ENCODE results near the gene PRAME. TPM values are rescaled to one million over a fixed set of nuclear protein-coding genes. Genes with fewer than 3 reads are reported as not detected.
A peak's percentile ranks its signal among the peaks of the same experiment; 100 is the strongest.

PRAME gene
- total and polyA plus RNA-seq, 2 of the 13 experiments (the other 11 are each of a cell fraction or from before 2014, with no cell fraction given), result 0.11 to 0.83 TPM

GRCh38 chr22:22553141-22553540 lies 5.9 kb downstream of the PRAME start:
- Histone ChIP-seq H3K79me2 (ENCODE audit: insufficient read depth, low read length) (no peaks in the 10 kb centered on the region), H3K27me3 (ENCODE audit: control insufficient read depth in 1 of 2, insufficient read depth in 2 of 2, low read length in 2 of 2) (peaks cover 1 to 5% of the 10 kb centered on the region in 2 experiments; a peak in 2 of 5 replicates), H2AFZ (ENCODE audit: low read length) (no peak overlapping the region), H3K4me1 (ENCODE audit: insufficient read depth, low read length) (no peaks in the 10 kb centered on the region), H3K27ac (ENCODE audit: extremely low read length, insufficient read depth, low read length) (no peak overlapping the region), H3K4me2 (ENCODE audit: low read depth, low read length) (no peak overlapping the region), H3K36me3 (replicated peaks in 1 of 2; ENCODE audit: control insufficient read depth in 1 of 2, insufficient read depth in 2 of 2, low read length in 2 of 2) (no peaks in the 10 kb centered on the region), H3K4me3 (replicated peaks in 1 of 3; ENCODE audit: insufficient read depth in 1 of 3, low read depth in 2 of 3, low read length in 3 of 3) (no peak overlapping the region), H3K9me3 (ENCODE audit: low read length) (no peaks in the 10 kb centered on the region), H4K20me1 (ENCODE audit: insufficient read depth, low read length) (no peaks in the 10 kb centered on the region), H3K9ac (ENCODE audit: insufficient read depth, low read depth, low read length) (no peak overlapping the region)
- POLR2A ChIA-PET, result no interaction called here
- no peak for FAIRE-seq
- TF ChIP-seq KLF6 (CRISPR knock-in tag; IDR thresholded peaks at IDR 0.05) (no peak), HMG20B (CRISPR knock-in tag; conservative IDR thresholded peaks at IDR 0.05) (no peak), ZSCAN12 (CRISPR knock-in tag; IDR thresholded peaks at IDR 0.05) (no peak), BCL6 (CRISPR knock-in tag; IDR thresholded peaks at IDR 0.05) (no peak), ZNF768 (CRISPR knock-in tag; IDR thresholded peaks at IDR 0.05) (no peak), ATF7 (IDR thresholded peaks at IDR 0.05) (peak; percentile 25; the same call in 1 of the 2 replicates), ATF7 (CRISPR knock-in tag; IDR thresholded peaks at IDR 0.05) (no peak)
- BruUV-seq (replicated peaks), result no TSS peak
- CTCF ChIA-PET (ENCODE audit: low intra/inter-chr PET ratio, low total read pairs), result interaction anchor here (1.5 kb wide), 1 partner anchor 89 kb away, joined by 14 read pairs; no protein-coding TSS in a partner anchor
- DNase-seq (ENCODE audit: low spot score), result no peak
- ATAC-seq, result no peak
- intact Hi-C loops (cut with micrococcal nuclease; ENCODE audit: unreplicated experiment) (no loop called here), in situ Hi-C loops (cut with HindIII; ENCODE audit: extremely low pct_ligation_motif_present, low pct_unique_long_range_greater_than_20kb) (loop anchor here (5.0 kb wide), 1 partner anchor 91 kb away; no protein-coding TSS in a partner anchor)
- 3% methylated on average over 1 of the region's 1 CpG for WGBS (ENCODE audit: low lambda C conversion rate)

- H3K27ac ChIP-seq (ENCODE audit: extremely low read length, insufficient read depth, low read length), result no peak overlapping the region
- DNase-seq (ENCODE audit: low spot score), result peak; percentile 44
- in situ Hi-C loops (cut with HindIII; ENCODE audit: extremely low pct_ligation_motif_present, low pct_unique_long_range_greater_than_20kb) (loop anchor here (5.0 kb wide), 1 partner anchor 90 kb away; no protein-coding TSS in a partner anchor), intact Hi-C loops (cut with micrococcal nuclease; ENCODE audit: unreplicated experiment) (loop anchor here (1.0 kb wide), 2 partner anchors 88 to 121 kb away; no protein-coding TSS in a partner anchor)
- no peaks in the 10 kb centered on the region for H3K36me3 ChIP-seq (replicated peaks in 1 of 2; ENCODE audit: control insufficient read depth in 1 of 2, insufficient read depth in 2 of 2, low read length in 2 of 2)
- H3K79me2 ChIP-seq (ENCODE audit: insufficient read depth, low read length), result no peaks in the 10 kb centered on the region
- no peaks in the 10 kb centered on the region for H4K20me1 ChIP-seq (ENCODE audit: insufficient read depth, low read length)
- no peak overlapping the region for H3K4me2 ChIP-seq (ENCODE audit: low read depth, low read length)
- peaks cover 1 to 10% of the 10 kb centered on the region in 2 experiments; a peak in 2 of 5 replicates for H3K27me3 ChIP-seq (ENCODE audit: control insufficient read depth in 1 of 2, insufficient read depth in 2 of 2, low read length in 2 of 2)
- H3K4me3 ChIP-seq (replicated peaks in 1 of 3; ENCODE audit: insufficient read depth in 1 of 3, low read depth in 2 of 3, low read length in 3 of 3), result no peak overlapping the region
- no peak for TF ChIP-seq PAF1 (CRISPR knock-in tag; IDR thresholded peaks at IDR 0.05)
- TF ChIP-seq NR2F1 (CRISPR knock-in tag; IDR thresholded peaks at IDR 0.05), result no peak
- peak; percentile 77 for TF ChIP-seq CTCF (CRISPR knock-in tag; IDR thresholded peaks at IDR 0.05)
- no peak for TF ChIP-seq ZNF432 (CRISPR knock-in tag; IDR thresholded peaks at IDR 0.05; ENCODE audit: borderline replicate concordance)
- TF ChIP-seq TCF7L2 (IDR thresholded peaks at IDR 0.05; ENCODE audit: low read depth, low read length), result no peak
- TF ChIP-seq ZNF83 (CRISPR knock-in tag; IDR thresholded peaks at IDR 0.05; ENCODE audit: borderline replicate concordance), result no peak
- TF ChIP-seq STAG1 (CRISPR knock-in tag; IDR thresholded peaks at IDR 0.05), result peak; percentile 80
- TF ChIP-seq RAD21 (CRISPR knock-in tag; IDR thresholded peaks at IDR 0.05), result peak; percentile 62
- no peak for TF ChIP-seq U2AF1 (optimal IDR thresholded peaks at IDR 0.05; ENCODE audit: low read depth, low read length)
- TF ChIP-seq TMF1 (CRISPR knock-in tag; IDR thresholded peaks at IDR 0.05; ENCODE audit: low read depth), result no peak
- peak; percentile 78 for TF ChIP-seq SMC3 (IDR thresholded peaks at IDR 0.05; ENCODE audit: low read length)
- no peak overlapping the region for H3K9ac ChIP-seq (ENCODE audit: insufficient read depth, low read depth, low read length)
- FAIRE-seq, result no peak
- 4% methylated on average over 4 of the region's 4 CpGs for WGBS (ENCODE audit: low lambda C conversion rate)
- ATAC-seq, result peak; percentile 89
- CTCF ChIA-PET (ENCODE audit: low intra/inter-chr PET ratio, low total read pairs), result interaction anchor here (1.5 kb wide), 1 partner anchor 88 kb away, joined by 14 read pairs; no protein-coding TSS in a partner anchor
- H3K4me1 ChIP-seq (ENCODE audit: insufficient read depth, low read length), result no peaks in the 10 kb centered on the region
- H2AFZ ChIP-seq (ENCODE audit: low read length), result no peak overlapping the region
- H3K9me3 ChIP-seq (ENCODE audit: low read length), result no peaks in the 10 kb centered on the region
- no TSS peak for BruUV-seq (replicated peaks)
- POLR2A ChIA-PET, result no interaction called here
Observed at GRCh38 chr22:22552630-22553029, 6.4 kb downstream of the PRAME start.

Measured in HepG2 (cell line).